NCI-H1436 (cell line): ENCODE results near the gene CACNA2D3.

ENCODE experiments used
- DNase-seq: peaks from one replicate; lab custom pipeline; 2025; lab: John Stamatoyannopoulos, UW

CACNA2D3 gene

DNA sequence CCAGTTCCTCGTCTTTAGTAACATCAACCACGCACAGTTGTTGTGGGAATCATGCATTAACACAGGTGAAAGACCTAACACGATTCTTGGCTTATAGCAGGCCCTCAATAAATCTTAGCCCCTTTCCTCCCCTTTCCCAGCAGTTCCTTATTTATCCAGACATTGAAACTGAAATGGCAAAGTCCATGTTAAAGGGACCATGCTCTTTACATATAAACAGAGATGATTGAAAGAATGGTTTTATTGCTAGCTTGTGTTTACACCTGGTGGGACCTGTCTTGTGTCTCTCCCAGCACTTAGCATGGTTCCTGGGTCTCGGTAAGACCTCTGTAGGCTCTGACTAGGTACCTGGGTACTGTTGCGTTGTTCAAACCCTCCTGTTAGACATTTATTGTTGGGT lies 553.7 kb downstream of the CACNA2D3 start:
- DNase-seq, result no peak

DNA sequence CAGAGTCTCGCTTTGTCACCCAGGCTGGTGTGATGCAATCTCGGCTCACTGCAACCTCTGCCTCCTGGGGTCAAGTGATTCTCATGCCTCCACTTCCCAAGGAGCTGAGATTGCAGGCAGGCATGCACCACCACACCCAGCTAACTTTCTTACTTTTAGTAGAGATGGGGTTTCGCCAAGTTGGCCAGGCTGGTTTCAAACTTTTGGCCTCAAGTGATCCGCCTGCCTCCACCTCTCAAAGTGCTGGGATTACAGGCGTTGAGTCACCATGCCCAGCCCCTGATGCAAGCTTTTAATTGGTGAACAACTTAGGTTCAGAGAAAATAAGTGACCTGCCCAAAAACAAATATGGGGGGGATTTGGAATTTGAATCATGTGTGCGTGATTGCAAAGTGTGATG lies 559.4 kb downstream of the CACNA2D3 start:
- no peak for DNase-seq

GRCh38 chr3:54685213-54685612 lies 562.9 kb downstream of the CACNA2D3 start:
- DNase-seq, result no peak

DNA sequence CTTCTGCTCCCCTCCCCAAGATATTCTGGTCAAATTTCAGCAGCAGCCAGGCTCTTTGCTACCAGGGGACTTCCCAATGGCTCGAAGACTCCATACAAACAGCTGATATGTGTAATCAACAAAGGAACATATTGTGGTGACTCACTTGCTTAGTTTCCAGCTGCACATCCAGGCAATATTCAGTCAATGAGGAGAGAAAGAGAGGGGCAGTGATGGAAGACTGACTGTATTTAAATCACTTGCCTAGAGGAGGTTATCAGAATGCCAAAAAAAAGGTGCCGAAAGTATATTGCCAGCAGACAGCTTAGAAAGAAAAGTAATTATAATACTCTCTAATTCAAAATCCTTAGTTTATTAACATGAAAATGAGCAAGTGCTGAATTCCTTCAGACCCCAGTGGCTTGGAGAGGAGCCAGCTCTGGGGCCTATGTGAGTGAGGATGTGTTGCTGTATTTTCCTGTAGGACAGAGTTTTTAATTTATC lies 569.0 kb downstream of the CACNA2D3 start:
- no peak for DNase-seq

GRCh38 chr3:54696313-54696712 lies 574.0 kb downstream of the CACNA2D3 start:
- no peak for DNase-seq

- no peak for DNase-seq
Measured at GRCh38 chr3:54698054-54698453, 575.7 kb downstream of the CACNA2D3 start.

DNA sequence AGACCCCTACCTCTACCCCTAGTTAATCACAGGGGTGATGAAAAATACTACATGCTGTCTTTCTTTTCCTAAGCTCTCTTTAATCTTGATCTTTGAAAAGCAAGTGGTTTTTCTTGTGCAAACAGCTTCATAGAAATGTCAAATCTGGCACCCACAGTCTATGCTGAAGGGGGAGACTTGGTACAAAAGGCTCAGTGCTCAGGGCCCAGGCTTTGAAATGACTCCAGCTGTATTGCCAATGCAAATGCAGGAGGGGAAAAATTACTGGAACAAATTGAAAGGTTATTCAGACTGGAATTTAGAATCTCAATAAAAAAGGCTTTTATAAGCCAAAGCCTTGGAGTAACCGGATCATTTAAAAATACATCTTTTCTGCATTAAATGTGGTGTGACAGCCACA lies 581.6 kb downstream of the CACNA2D3 start:
- DNase-seq, result no peak

DNA sequence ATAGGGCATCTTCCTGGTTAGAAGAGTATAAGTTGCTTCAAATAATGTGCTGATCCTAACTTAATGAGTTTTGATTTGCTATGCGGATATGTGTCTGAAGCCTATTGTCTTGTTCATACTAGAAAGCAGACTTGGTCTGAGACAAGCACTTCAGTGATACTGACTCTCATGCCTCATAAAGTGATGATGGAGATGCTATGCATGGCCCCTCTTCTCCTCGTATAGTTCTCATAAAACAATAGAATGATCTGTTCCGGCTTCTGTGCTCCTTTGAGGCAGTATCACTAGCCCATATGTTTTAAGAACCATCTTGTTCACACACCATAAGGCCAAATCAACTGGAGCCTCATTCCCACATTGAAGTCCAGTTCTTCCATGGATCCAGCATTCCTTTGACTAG lies 583.4 kb downstream of the CACNA2D3 start:
- no peak for DNase-seq

DNA sequence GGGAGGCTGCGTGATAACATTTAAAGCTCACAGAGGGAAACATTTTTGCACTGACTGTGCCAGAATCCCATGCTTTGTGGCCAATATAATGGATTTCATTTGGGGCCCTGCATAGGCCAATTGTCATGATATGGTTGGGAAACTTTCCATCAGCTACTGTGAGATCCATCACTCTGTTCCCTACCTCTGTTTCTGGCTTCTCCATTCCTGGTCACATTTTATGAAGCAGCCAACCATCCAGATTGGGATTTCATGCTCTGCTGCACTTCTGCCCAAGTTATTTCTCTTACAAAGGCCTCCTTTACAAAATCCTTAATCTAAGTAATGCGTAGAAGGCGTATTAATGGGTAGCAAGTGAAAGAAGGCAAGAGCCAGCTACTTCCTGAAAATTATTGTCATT lies 584.4 kb downstream of the CACNA2D3 start:
- no peak for DNase-seq

DNA sequence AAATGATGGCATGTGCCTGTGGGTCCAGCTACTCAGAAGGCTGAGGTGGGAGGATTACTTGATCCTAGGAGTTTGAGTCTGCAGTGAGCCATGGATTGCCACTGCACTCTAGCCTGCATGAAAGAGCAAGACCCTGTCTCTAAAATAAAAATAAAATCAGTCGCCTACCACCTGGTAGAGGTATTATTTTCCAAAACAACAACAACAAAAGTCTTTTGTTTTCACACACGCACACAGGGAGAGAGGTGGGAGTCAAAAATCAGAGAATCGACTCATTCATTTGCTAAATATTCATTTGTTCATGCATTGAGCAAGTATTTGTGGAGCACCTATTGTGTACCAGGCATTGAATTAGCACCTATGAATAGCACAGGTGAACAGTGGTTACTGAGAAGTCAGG lies 587.4 kb downstream of the CACNA2D3 start:
- no peak for DNase-seq

GRCh38 chr3:54710954-54711353 lies 588.6 kb downstream of the CACNA2D3 start:
- no peak for DNase-seq

- DNase-seq, result no peak
Measured at GRCh38 chr3:54712539-54712938, 590.2 kb downstream of the CACNA2D3 start.

- no peak for DNase-seq
Measured at GRCh38 chr3:54713031-54713430, 590.7 kb downstream of the CACNA2D3 start.

GRCh38 chr3:54713455-54713854 lies 591.1 kb downstream of the CACNA2D3 start:
- DNase-seq, result no peak

- no peak for DNase-seq
Measured at GRCh38 chr3:54714035-54714434, 591.7 kb downstream of the CACNA2D3 start.

DNA sequence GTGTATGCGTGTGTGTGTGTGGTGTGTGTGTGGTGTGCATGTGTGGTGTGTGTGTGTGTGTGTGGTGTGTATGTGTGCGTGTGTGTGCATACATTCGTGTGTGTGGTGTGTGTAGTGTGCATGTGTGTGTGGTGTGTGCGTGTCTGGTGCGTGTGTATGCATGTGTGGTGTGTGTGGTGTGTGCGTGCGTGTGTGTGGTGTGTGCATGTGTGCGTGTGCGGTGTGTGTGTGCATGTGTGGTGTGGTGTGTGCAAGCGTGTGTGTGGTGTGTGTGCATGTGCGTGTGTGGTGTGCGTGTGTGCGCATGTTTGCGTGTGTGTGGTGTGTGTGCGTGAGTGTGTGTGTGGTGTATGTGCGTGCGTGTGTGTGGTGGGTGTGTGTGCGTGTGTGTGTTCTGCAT lies 595.2 kb downstream of the CACNA2D3 start:
- DNase-seq, result no peak

- DNase-seq, result no peak
Measured at GRCh38 chr3:54719914-54720313, 597.6 kb downstream of the CACNA2D3 start.

GRCh38 chr3:54720604-54721003 lies 598.3 kb downstream of the CACNA2D3 start:
- DNase-seq, result no peak

DNA sequence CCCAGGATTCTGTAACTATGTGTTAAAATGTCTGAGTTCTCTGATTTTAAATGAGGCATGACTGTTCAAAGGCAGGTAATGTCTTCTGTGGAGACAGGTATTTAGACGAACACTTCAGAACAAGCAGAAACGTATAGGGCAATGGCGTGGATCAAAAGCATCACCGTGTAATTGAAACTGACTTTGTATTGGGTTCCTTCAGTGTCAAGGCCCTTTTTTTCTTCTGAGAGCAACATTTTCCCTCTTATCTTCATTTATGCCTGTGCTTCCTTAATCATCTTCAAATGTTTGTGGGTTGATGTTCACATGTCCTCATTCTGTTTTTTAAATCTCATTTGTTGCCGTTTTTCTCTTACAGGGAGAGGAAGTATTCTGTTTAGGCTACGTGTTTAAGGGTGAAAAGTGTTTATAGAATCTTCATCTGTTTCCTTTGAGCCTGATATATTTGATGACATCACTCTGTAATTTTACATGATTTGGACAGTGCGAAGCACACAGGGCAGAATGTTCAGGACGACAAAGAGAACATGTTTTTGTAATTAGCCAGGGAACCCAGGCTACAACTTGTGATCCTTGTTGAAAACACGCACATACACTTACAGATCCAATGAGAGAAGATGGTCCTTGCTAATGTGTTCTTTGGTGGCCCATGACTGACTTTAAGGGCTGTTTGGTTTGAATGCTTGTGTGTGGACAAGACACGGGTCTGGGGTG lies 609.5 kb downstream of the CACNA2D3 start:
- no peak for DNase-seq

- DNase-seq, result peak; percentile 44
Measured at GRCh38 chr3:54733106-54734006, 611.0 kb downstream of the CACNA2D3 start.

DNA sequence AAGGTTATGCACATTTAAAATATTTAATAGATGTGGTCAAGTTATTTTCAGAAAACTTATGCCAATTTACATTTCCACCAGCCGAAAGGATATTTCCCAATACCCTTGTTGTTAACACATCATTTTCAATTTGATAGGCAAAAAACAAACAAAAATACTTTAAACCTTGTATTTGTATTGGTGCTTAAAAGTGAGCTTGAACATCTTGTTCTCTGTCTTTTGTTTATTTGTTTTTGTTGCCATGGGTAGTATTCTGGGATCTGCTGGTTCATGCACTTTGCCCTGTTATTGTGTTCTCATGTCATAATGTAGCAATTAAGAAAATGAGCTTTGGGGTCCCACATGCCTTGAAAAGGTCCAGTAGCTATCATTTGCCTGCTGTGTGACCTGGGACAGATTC lies 614.1 kb downstream of the CACNA2D3 start:
- DNase-seq, result no peak

DNA sequence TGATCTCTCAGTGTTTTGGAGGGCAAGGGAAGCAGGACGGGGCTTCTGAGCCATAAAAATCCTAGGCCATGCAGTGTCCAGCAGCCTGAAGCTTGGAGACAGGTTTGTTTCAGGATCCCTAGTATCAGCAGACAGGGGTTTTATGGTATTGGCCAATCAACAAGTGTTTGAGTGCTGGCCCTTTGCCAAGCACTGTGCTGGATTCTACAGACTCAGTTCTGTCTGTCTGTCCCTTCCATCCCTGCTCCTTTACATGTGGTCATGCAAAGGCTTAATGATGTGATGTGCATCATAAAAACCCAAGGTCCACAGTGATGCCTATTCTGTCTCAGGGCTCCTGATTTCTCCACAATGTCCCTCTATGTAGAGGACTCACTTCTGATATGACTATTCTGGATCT lies 621.4 kb downstream of the CACNA2D3 start:
- no peak for DNase-seq

- DNase-seq, result no peak
Measured at GRCh38 chr3:54744291-54744690, 621.9 kb downstream of the CACNA2D3 start.
